Measurements from ENCODE around the gene TASP1.
A peak's percentile ranks its signal among the peaks of the same experiment; 100 is the strongest.

Gene TASP1

GRCh38 chr20:13567663-13568062 lies 71.1 kb downstream of the TASP1 start:
- no peak for DNase-seq

GRCh38 chr20:13563854-13564253 lies 74.9 kb downstream of the TASP1 start:
- DNase-seq = no peak

GRCh38 chr20:13554706-13555105 lies 84.0 kb downstream of the TASP1 start:
- no peak for DNase-seq

GRCh38 chr20:13554076-13554475 lies 84.7 kb downstream of the TASP1 start:
- no peak for DNase-seq

GRCh38 chr20:13552061-13552460 lies 86.7 kb downstream of the TASP1 start:
- no peak for DNase-seq

- DNase-seq = no peak
Observed at GRCh38 chr20:13549451-13549850, 89.3 kb downstream of the TASP1 start.

- DNase-seq = peak; percentile 51 to 62
Observed at GRCh38 chr20:13546497-13547131, 92.1 kb downstream of the TASP1 start.

- no peak for DNase-seq
Observed at GRCh38 chr20:13545790-13546189, 92.9 kb downstream of the TASP1 start.

GRCh38 chr20:13543783-13544182 lies 94.9 kb downstream of the TASP1 start:
- DNase-seq = no peak

GRCh38 chr20:13535627-13536026 lies 103.1 kb downstream of the TASP1 start:
- no peak for DNase-seq

- no peak for DNase-seq
Observed at GRCh38 chr20:13533946-13534345, 104.8 kb downstream of the TASP1 start.

- no peak for DNase-seq
Observed at GRCh38 chr20:13530146-13530545, 108.6 kb downstream of the TASP1 start.

- no peak for DNase-seq
Observed at GRCh38 chr20:13526551-13526950, 112.2 kb downstream of the TASP1 start.

- DNase-seq = no peak
Observed at GRCh38 chr20:13525225-13525940, 113.3 kb downstream of the TASP1 start.

- no peak for DNase-seq
Observed at GRCh38 chr20:13524339-13524738, 114.4 kb downstream of the TASP1 start.

- no peak for DNase-seq
Observed at GRCh38 chr20:13517831-13518230, 120.9 kb downstream of the TASP1 start.

- DNase-seq = no peak
Observed at GRCh38 chr20:13515796-13516558, 122.8 kb downstream of the TASP1 start.

GRCh38 chr20:13515291-13515690 lies 123.4 kb downstream of the TASP1 start:
- DNase-seq = no peak

GRCh38 chr20:13510837-13511488 lies 127.8 kb downstream of the TASP1 start:
- DNase-seq = no peak

GRCh38 chr20:13507646-13508045 lies 131.1 kb downstream of the TASP1 start:
- DNase-seq = no peak

GRCh38 chr20:13501500-13501899 lies 137.2 kb downstream of the TASP1 start:
- DNase-seq = no peak

- DNase-seq = no peak
Observed at GRCh38 chr20:13494019-13494418, 144.7 kb downstream of the TASP1 start.

GRCh38 chr20:13493143-13493542 lies 145.6 kb downstream of the TASP1 start:
- no peak for DNase-seq
